Epithelial cell of proximal tubule (primary cell): Measurements from ENCODE around the gene L3MBTL4. TPM values are rescaled to one million over a fixed set of nuclear protein-coding genes. Genes with fewer than 3 reads are reported as not detected.
"Not testable (repeated sequence)": the region's sequence is repeated elsewhere in the genome, so short reads cannot be mapped to it uniquely, and the experiment has no call there.

Source experiments
- DNase-seq: peaks from one replicate; pipeline ENCODE4 v3.0.0-alpha.2; 2011; ENCODE audit warnings: low read depth
- H3K4me3 ChIP-seq: 2 replicates; pipeline ENCODE4 v1.5.1; 2011; ENCODE audit warnings: low read depth, mild to moderate bottlenecking, low read length
- CTCF ChIP-seq: conservative IDR thresholded peaks from 2 replicates; pipeline ENCODE4 v1.5.1; 2012; ENCODE audit warnings: low read depth, mild to moderate bottlenecking, low read length
- total RNA-seq: library from RNA; depleted of rRNA; stranded (reverse); fragments of >200 nt; gene quantifications from 2 replicates; pipeline ENCODE4 v1.2.3, GENCODE V29; 2015

Gene L3MBTL4
- total RNA-seq, 1 donor from 2014 or later = 4.0 TPM

- DNase-seq = no peak
- no peak overlapping the region for H3K4me3 ChIP-seq
- TF ChIP-seq CTCF = no peak
These were observed 141.3 kb downstream of the L3MBTL4 start for GRCh38 chr18:6273423-6273822.

- H3K4me3 ChIP-seq, DNase-seq: not testable (repeated sequence)
These were observed 142.6 kb downstream of the L3MBTL4 start for GRCh38 chr18:6272144-6272543.

GRCh38 chr18:6271585-6271984 is 143.1 kb downstream of the L3MBTL4 start:
- no peak for DNase-seq
- no peak overlapping the region for H3K4me3 ChIP-seq
- TF ChIP-seq CTCF = no peak

- no peak overlapping the region for H3K4me3 ChIP-seq
- TF ChIP-seq CTCF = no peak
- DNase-seq = no peak
These were observed 143.9 kb downstream of the L3MBTL4 start for GRCh38 chr18:6270771-6271216.

- no peak overlapping the region for H3K4me3 ChIP-seq
- DNase-seq = no peak
- TF ChIP-seq CTCF = no peak
These were observed 144.9 kb downstream of the L3MBTL4 start for GRCh38 chr18:6269660-6270332.

- TF ChIP-seq CTCF = no peak
- H3K4me3 ChIP-seq = no peak overlapping the region
- DNase-seq = no peak
These were observed 148.5 kb downstream of the L3MBTL4 start for GRCh38 chr18:6266212-6266611.

- no peak overlapping the region for H3K4me3 ChIP-seq
- no peak for TF ChIP-seq CTCF
- no peak for DNase-seq
These were observed 152.8 kb downstream of the L3MBTL4 start for GRCh38 chr18:6261938-6262337.

GRCh38 chr18:6259324-6259723 is 155.4 kb downstream of the L3MBTL4 start:
- not testable (repeated sequence) for H3K4me3 ChIP-seq, DNase-seq
